ENCODE measurements around the gene OR14C36. TPM values are rescaled to one million over a fixed set of nuclear protein-coding genes. Genes with fewer than 3 reads are reported as not detected.

The OR14C36 gene
- polyA plus RNA-seq, 1 donor (not counting 4 experiments of a cell fraction or from before 2014, with no cell fraction given) = not detected

DNA sequence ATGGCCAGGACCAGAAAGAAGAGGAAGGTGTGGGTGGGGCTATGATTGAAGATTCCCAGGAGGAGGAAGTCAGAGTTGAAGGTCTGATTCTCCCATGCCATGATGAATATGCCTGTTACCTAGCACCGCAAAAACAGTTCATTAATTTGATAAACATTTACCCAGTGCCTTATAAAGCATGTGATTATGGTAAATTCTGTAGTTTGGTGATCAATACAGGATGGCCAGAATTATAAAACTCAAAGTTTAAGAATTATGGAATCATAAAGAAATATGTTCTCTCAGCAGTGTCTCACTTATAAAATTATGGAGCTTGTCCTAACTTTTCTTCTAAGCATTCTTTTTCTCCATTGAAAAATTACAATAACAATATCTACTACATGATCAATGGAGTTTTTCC lies 24.1 kb upstream of the OR14C36 start, which contains the start of gene OR2M7:
Gene OR2M7, minus strand, starts transcription at position 101 of the 400 bp plus-strand sequence. Its CDS starts 0 bp downstream, at position 101.
- Histone ChIP-seq H4K20me1 (ENCODE audit: control insufficient read depth, extremely low read depth, insufficient read depth, low read length) (no peaks in the 10 kb centered on the region), H3K9me1 (ENCODE audit: control insufficient read depth, extremely low read depth, insufficient read depth, low read length) (no peaks in the 10 kb centered on the region), H3K4me2 (ENCODE audit: control insufficient read depth, extremely low read depth, insufficient read depth, low read depth, low read length) (no peak within 1 kb of the TSS), H3K79me2 (ENCODE audit: control insufficient read depth, insufficient read depth, low read length) (no peaks in the 10 kb centered on the region), H3K4me3 (ENCODE audit: control insufficient read depth in 2 of 3, extremely low read depth in 1 of 3, insufficient read depth in 2 of 3, low read depth in 1 of 3, low read length in 3 of 3) (no peak within 1 kb of the TSS), H3K9ac (ENCODE audit: control insufficient read depth, extremely low read depth, insufficient read depth, low read length) (no peak within 1 kb of the TSS), H3K9me3 (ENCODE audit: control insufficient read depth, low read depth, low read length) (no peaks in the 10 kb centered on the region), H3K36me3 (ENCODE audit: control insufficient read depth in 2 of 2, extremely low read depth in 1 of 2, insufficient read depth in 2 of 2, low read length in 2 of 2) (no peaks in the 10 kb centered on the region), H3K27ac (ENCODE audit: control insufficient read depth, insufficient read depth, low read length) (no peak within 1 kb of the TSS), H3K4me1 (ENCODE audit: control insufficient read depth, extremely low read depth, insufficient read depth, low read length) (no peaks in the 10 kb centered on the region), H3K27me3 (ENCODE audit: control insufficient read depth, extremely low read depth, insufficient read depth, low read length) (no peaks in the 10 kb centered on the region), H2AFZ (ENCODE audit: control insufficient read depth, low read length) (no peak within 1 kb of the TSS)
- TF ChIP-seq, protein P1, sequence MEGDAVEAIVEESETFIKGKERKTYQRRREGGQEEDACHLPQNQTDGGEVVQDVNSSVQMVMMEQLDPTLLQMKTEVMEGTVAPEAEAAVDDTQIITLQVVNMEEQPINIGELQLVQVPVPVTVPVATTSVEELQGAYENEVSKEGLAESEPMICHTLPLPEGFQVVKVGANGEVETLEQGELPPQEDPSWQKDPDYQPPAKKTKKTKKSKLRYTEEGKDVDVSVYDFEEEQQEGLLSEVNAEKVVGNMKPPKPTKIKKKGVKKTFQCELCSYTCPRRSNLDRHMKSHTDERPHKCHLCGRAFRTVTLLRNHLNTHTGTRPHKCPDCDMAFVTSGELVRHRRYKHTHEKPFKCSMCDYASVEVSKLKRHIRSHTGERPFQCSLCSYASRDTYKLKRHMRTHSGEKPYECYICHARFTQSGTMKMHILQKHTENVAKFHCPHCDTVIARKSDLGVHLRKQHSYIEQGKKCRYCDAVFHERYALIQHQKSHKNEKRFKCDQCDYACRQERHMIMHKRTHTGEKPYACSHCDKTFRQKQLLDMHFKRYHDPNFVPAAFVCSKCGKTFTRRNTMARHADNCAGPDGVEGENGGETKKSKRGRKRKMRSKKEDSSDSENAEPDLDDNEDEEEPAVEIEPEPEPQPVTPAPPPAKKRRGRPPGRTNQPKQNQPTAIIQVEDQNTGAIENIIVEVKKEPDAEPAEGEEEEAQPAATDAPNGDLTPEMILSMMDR (optimal IDR thresholded peaks at IDR 0.05 in 1 of 3, IDR thresholded peaks at IDR 0.05 in 1 of 3, conservative IDR thresholded peaks at IDR 0.05 in 1 of 3; ENCODE audit: extremely low read depth in 1 of 3, insufficient read depth in 2 of 3, low read length in 3 of 3) = no peak
- no peak for TF ChIP-seq EZH2 (IDR thresholded peaks at IDR 0.05; ENCODE audit: low read length)
- no peak for FAIRE-seq
- dilution Hi-C loops (cut with MboI; ENCODE audit: extremely low pct_ligation_motif_present, low sequenced_read_pairs) = no loop called here
- DNase-seq (ENCODE audit: low read depth, low spot score) = no peak

GRCh38 chr1:248343451-248343850 lies 5.1 kb upstream of the OR14C36 start:
- Histone ChIP-seq H3K9me1 (ENCODE audit: control insufficient read depth, extremely low read depth, insufficient read depth, low read length) (no peaks in the 10 kb centered on the region), H2AFZ (ENCODE audit: control insufficient read depth, low read length) (no peak overlapping the region), H3K4me2 (ENCODE audit: control insufficient read depth, extremely low read depth, insufficient read depth, low read depth, low read length) (no peak overlapping the region), H3K4me1 (ENCODE audit: control insufficient read depth, extremely low read depth, insufficient read depth, low read length) (no peaks in the 10 kb centered on the region), H3K9ac (ENCODE audit: control insufficient read depth, extremely low read depth, insufficient read depth, low read length) (no peak overlapping the region), H4K20me1 (ENCODE audit: control insufficient read depth, extremely low read depth, insufficient read depth, low read length) (no peaks in the 10 kb centered on the region), H3K9me3 (ENCODE audit: control insufficient read depth, low read depth, low read length) (no peaks in the 10 kb centered on the region), H3K79me2 (ENCODE audit: control insufficient read depth, insufficient read depth, low read length) (no peaks in the 10 kb centered on the region), H3K4me3 (ENCODE audit: control insufficient read depth in 2 of 3, extremely low read depth in 1 of 3, insufficient read depth in 2 of 3, low read depth in 1 of 3, low read length in 3 of 3) (no peak overlapping the region), H3K36me3 (ENCODE audit: control insufficient read depth in 2 of 2, extremely low read depth in 1 of 2, insufficient read depth in 2 of 2, low read length in 2 of 2) (no peaks in the 10 kb centered on the region), H3K27ac (ENCODE audit: control insufficient read depth, insufficient read depth, low read length) (no peak overlapping the region), H3K27me3 (ENCODE audit: control insufficient read depth, extremely low read depth, insufficient read depth, low read length) (no peaks in the 10 kb centered on the region)
- dilution Hi-C loops (cut with MboI; ENCODE audit: extremely low pct_ligation_motif_present, low sequenced_read_pairs) = no loop called here
- DNase-seq (ENCODE audit: low read depth, low spot score) = no peak
- TF ChIP-seq EZH2 (IDR thresholded peaks at IDR 0.05; ENCODE audit: low read length) = no peak
- TF ChIP-seq, protein P1 (optimal IDR thresholded peaks at IDR 0.05 in 1 of 3, IDR thresholded peaks at IDR 0.05 in 1 of 3, conservative IDR thresholded peaks at IDR 0.05 in 1 of 3; ENCODE audit: extremely low read depth in 1 of 3, insufficient read depth in 2 of 3, low read length in 3 of 3) = no peak
- no peak for FAIRE-seq
